Activated naive CD8-positive, alpha-beta T cell treated with anti-CD3 and anti-CD28 coated beads, Interleukin-2, amount 50 U/mL, for 16 hours (primary cell): ENCODE results near the gene LAMA1.
"Not testable (repeated sequence)": the region's sequence is repeated elsewhere in the genome, so short reads cannot be mapped to it uniquely, and the experiment has no call there.

Experiments used
- DNase-seq: peaks from one replicate; pipeline ENCODE4 v3.0.0-alpha.2; 2020; ENCODE audit warnings: low read depth, low spot score

LAMA1 gene, protein sequence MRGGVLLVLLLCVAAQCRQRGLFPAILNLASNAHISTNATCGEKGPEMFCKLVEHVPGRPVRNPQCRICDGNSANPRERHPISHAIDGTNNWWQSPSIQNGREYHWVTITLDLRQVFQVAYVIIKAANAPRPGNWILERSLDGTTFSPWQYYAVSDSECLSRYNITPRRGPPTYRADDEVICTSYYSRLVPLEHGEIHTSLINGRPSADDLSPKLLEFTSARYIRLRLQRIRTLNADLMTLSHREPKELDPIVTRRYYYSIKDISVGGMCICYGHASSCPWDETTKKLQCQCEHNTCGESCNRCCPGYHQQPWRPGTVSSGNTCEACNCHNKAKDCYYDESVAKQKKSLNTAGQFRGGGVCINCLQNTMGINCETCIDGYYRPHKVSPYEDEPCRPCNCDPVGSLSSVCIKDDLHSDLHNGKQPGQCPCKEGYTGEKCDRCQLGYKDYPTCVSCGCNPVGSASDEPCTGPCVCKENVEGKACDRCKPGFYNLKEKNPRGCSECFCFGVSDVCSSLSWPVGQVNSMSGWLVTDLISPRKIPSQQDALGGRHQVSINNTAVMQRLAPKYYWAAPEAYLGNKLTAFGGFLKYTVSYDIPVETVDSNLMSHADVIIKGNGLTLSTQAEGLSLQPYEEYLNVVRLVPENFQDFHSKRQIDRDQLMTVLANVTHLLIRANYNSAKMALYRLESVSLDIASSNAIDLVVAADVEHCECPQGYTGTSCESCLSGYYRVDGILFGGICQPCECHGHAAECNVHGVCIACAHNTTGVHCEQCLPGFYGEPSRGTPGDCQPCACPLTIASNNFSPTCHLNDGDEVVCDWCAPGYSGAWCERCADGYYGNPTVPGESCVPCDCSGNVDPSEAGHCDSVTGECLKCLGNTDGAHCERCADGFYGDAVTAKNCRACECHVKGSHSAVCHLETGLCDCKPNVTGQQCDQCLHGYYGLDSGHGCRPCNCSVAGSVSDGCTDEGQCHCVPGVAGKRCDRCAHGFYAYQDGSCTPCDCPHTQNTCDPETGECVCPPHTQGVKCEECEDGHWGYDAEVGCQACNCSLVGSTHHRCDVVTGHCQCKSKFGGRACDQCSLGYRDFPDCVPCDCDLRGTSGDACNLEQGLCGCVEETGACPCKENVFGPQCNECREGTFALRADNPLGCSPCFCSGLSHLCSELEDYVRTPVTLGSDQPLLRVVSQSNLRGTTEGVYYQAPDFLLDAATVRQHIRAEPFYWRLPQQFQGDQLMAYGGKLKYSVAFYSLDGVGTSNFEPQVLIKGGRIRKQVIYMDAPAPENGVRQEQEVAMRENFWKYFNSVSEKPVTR (N-terminal part only)

DNA sequence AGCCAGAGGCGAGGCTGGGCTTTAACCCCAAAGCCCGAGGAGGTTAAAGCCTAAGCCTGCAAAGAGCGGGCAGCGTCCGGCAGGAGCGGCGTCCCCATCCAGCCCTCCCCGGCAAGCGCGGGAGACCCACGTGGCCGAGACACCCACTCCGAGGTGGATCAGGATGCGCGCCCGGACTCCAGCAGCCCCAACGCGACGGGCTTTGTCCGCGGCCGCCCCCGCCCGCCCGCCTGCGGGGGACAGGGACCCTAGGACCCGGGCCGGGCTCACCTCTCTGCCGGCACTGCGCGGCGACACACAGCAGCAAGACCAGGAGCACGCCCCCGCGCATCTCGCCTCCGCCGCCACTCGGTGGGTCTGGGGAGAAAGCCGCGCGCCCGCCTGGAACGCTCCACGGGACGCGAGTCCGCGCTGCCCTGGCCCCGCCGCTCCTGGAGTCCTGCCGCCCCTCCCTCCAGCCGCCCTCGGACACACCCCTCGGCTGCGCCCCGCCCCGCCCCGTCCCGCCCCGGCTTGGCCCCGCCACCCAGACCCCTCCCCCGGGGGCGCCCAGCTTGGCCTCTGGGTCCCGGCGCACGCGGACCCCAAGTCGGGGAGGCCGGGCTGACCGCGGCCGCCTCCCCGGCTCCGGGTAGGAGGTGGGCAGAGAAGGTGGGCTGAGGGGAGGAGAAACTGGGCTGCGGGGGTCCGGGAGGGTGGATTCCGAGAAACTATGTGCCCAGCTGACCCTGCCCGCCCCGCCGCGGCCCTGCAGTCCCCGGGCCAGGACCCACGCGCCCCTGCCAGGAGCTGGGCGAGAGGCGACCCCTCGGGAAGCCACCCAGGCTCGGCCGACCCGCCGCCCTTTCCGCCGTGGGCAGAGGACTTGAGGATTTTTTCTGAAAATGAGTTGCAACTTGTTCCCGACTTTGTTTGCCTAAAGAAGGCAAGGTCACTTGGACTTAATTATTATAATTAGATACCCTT lies at the start of gene LAMA1:
LAMA1 (minus strand) TSS at position 408 of the 966 bp plus-strand sequence; CDS start at position 331, 77 bp downstream.
- no peak for DNase-seq

DNA sequence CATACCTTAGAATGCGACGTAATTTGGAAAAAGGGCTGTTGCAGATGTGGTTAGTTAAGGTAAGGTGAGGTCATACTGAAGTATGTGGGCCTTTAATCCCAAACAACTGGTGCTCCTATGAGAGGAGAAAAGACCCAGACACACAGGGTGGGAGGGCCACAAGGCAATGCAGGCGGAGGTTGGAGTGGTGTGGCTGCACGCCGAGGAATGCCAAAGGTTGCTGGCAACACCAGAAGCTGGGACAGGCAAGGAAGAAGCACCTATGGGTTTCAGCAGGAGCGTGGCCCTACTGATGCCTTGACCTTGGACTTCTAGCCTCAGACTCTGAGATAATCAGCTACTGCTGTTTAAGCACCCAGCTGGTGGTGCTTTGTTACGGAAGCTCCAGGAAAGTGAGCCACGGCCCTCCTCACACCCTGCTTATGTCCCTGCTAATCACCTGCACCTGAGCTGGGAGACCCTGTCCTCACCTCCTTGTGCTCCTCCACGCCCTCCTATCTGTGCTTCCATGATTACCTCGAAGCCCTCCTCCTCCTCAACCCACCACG lies 48.3 kb upstream of the LAMA1 start:
- no peak for DNase-seq

DNA sequence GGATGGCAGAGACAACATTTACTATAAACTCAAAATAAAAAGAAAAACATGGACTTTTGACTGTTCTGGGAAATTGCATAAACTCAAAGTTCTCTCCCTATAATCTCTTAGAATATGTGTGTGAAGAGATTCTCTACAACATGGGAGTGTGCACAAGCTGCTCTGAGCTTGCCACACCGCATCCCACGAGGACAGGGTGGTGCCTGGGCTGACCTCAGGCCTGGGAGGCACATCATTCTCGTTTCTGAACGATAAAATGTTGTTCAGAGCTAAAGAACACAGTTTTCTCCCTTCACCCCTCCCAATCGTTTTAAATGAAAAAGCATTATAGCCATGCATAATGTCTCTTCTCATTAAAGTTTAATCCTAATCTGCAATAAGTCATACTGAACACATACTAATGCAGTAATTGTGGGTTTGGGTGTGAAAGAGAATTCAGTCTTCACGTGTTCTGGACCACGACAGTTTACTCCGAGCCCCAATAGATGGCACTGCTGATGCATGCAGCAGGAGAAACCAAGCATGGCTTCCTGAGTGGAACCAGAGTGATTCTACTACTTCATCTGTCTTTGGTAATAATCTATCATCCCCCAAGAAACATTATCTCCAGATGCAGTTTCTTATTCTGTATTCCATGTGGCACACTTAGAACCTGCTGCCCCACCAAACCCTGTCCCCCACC lies 46.9 kb upstream of the LAMA1 start:
- no peak for DNase-seq

GRCh38 chr18:7158216-7158615 lies 40.6 kb upstream of the LAMA1 start:
- no peak for DNase-seq

GRCh38 chr18:7157760-7158159 lies 40.2 kb upstream of the LAMA1 start:
- DNase-seq: no peak

- DNase-seq: no peak
These were observed 38.3 kb upstream of the LAMA1 start for GRCh38 chr18:7155887-7156286.

- no peak for DNase-seq
These were observed 37.5 kb upstream of the LAMA1 start for GRCh38 chr18:7155092-7155491.

DNA sequence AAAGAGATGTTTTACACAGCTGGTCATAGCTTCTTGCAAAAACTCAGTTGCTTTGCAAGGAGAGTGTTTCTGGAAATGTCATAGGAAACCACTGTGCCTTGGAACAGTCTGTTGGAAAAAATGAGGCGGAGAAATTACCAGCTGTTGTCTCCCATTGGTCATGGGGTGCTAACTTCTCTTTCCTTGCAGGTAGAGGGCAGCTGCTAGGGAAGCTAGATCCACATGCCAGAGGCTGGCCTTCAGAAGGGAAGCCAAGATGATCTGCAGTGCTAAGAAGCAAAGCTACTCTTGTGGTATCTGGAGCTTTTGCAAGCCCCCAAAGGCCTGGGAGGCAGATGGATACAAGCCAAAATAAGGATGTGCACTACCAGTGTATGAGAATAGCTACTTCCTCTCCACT lies 34.8 kb upstream of the LAMA1 start:
- DNase-seq: no peak

DNA sequence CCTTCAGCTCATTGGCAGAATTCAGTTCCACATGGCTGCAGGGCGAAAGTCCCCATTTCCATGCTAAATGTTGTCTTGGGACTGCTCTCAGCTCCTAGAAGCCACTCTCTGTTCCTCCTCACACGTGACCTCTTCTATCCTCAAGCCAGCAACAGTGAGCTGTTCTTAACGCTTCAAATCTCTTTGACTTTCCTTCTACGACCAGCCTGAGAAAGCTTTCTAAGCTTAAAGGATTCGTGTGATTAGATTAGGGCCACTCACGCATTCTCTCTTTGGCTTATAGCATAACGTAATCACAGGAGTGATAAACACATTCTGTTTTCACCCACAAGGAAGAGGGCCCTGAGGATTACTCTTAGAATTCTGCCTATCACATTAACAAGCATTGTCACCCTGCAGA lies 29.8 kb upstream of the LAMA1 start:
- no peak for DNase-seq

DNA sequence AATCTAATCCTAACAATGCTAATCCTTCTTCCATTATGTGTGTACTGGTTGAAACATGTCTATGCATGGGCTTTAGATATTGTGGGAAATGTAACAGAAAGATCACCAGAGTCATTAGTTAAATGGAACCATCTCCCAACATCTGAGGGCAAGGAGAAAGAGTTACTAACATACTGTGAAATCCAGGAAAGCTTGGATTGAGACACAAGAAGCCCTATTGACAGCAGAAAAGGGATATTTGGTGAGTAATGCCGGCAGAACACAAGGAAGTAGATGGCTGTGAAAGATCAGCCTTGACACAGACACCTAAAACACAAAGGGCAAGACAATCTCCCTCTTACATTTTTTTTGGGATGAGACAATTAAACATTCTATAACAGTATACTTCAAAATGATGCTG lies 28.5 kb upstream of the LAMA1 start:
- DNase-seq: no peak

DNA sequence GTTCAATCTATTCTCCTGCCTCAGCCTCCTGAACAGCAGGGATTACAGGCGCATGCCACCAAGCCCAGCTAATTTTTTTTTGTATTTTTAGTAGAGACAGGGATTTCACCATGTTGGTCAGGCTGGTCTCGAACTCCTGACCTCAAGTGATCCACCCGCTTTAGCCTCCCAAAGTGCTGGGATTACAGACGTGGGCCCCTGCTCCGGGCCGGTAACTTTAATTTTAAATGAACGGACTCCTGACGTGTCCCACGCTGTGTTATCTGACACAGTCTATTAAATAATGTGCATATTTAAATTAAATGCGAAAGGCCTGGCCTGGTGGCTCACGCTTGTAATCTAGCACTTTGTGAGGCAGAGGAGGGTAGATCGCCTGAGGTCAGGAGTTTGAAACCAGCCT lies 27.3 kb upstream of the LAMA1 start:
- DNase-seq: not testable (repeated sequence)

GRCh38 chr18:7141287-7141686 lies 23.7 kb upstream of the LAMA1 start:
- no peak for DNase-seq

DNA sequence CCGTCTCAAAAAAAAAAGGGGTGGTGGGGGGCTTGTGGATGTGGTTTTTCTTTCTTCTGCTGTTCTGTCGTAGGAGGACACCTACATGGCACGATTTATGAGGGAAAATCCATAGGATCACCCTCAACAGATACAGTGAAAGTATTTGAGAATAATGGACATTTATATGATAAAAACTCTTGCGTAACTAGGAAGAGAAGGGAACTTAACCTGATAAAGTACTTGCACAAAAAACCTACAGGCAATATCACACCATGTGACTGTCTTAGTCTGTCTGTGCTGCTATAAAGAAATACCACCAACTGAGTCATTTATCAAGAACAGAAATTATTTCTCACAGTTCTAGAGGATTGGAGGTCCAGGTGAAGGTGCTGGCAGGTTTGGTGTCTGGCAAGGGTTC lies 21.8 kb upstream of the LAMA1 start:
- no peak for DNase-seq

GRCh38 chr18:7133181-7133580 lies 15.6 kb upstream of the LAMA1 start:
- no peak for DNase-seq

- DNase-seq: no peak
These were observed 15.0 kb upstream of the LAMA1 start for GRCh38 chr18:7132356-7133150.

GRCh38 chr18:7122376-7122775 lies 4.8 kb upstream of the LAMA1 start:
- DNase-seq: no peak

DNA sequence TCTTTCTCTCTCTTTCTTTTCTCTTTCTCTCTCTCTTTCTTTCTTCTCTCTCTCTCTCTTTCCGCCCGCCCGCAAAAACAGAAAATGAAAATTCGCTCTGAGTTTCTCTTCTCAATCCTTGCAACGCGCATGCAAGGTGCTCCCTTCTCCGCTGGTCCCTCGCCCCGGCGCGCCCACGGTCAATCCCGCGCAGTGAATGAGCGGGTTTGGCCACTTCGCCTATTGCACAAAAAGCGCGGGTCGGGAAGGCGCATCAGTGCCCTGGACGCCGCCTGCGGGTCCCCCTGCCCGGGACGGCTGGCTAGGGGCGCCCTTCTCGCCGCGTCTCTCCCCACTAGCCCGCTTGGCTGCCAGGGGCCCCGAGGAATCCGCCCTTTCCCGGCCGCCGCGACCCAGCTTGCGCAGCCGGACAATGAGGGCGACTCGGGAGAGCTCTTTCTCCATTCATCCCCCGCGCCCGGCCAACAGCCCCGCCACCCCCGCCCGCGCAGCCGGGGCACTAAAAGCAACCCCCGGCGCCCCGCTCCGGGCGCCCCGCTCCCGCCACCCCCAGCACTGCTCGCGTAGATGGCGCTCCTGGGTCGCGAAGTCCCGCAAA lies 706 bp downstream of the LAMA1 start:
- no peak for DNase-seq

- no peak for DNase-seq
These were observed 1.4 kb downstream of the LAMA1 start for GRCh38 chr18:7116001-7116730.
